T-cell (primary cell): ENCODE data around the gene NRG4. TPM values are rescaled to one million over a fixed set of nuclear protein-coding genes. Genes with fewer than 3 reads are reported as not detected.

ENCODE experiments used
- ATAC-seq, 4 experiments: fragments of 200-7000 bp in 3 of 4; fragments of 150-1000 bp in 1 of 4; cut with Tn5 transposase; replicated peaks in 1 of 4; 1 replicate in 3 of 4; 2 replicates in 1 of 4; pipeline ENCODE4 v1.10.0; 2021; ENCODE audit warnings: moderate library complexity in 3 of 4, mild to moderate bottlenecking in 2 of 4, moderate number of reproducible peaks in 1 of 4
- CTCF ChIA-PET, 2 donors: fragments of 300-600 bp; sonication (Branson Sonifier 250); formaldehyde crosslinking; loops; one replicate each; lab custom pipeline; 2022; ENCODE audit warnings: antibody characterized with exemption in 2 of 2; lab: Charles Lee
- POLR2A ChIA-PET, 2 donors: fragments of 300-600 bp; sonication (Branson Sonifier 250); formaldehyde crosslinking; loops; one replicate each; lab custom pipeline; 2022; ENCODE audit warnings: antibody characterized with exemption in 2 of 2; lab: Charles Lee
- DNase-seq, 35 experiments: peaks; one replicate each; pipeline versions ENCODE4 v3.0.0 to v3.0.0-alpha.2; 2013 to 2023
- H3K27ac ChIP-seq: one replicate; pipeline ENCODE4 v1.5.1; 2013; ENCODE audit warnings: low read length
- H3K27me3 ChIP-seq, 2 experiments: replicated peaks in 1 of 2; 1 replicate in 1 of 2; 2 replicates in 1 of 2; pipeline versions ENCODE4 v1.6.1 to v1.7.0; 2013; ENCODE audit warnings: low read length in 1 of 2, mixed read lengths in 1 of 2; ENCODE audit not compliant: control insufficient read depth in 2 of 2, insufficient read depth in 2 of 2; ENCODE audit errors: extremely low read depth in 1 of 2
- H3K36me3 ChIP-seq, 2 donors: 1 replicate in 1 of 2; 2 replicates in 1 of 2; pipeline versions ENCODE4 v1.6.1 to v1.7.0; 2013; ENCODE audit warnings: low read length in 1 of 2; ENCODE audit not compliant: control insufficient read depth in 2 of 2, insufficient read depth in 1 of 2; ENCODE audit errors: extremely low read depth in 1 of 2
- H3K4me1 ChIP-seq, 2 experiments: 1 replicate in 1 of 2; 2 replicates in 1 of 2; pipeline versions ENCODE4 v1.6.1 to v1.7.0; 2013; ENCODE audit warnings: low read length in 2 of 2, mixed read lengths in 1 of 2; ENCODE audit not compliant: insufficient read depth in 2 of 2, control insufficient read depth in 1 of 2; ENCODE audit errors: extremely low read depth in 1 of 2
- H3K4me3 ChIP-seq, 2 donors: 1 replicate in 1 of 2; 2 replicates in 1 of 2; pipeline versions ENCODE4 v1.5.1 to v1.7.0; 2013; ENCODE audit warnings: mild to moderate bottlenecking in 2 of 2, low read length in 1 of 2, moderate library complexity in 1 of 2; ENCODE audit not compliant: control insufficient read depth in 1 of 2; ENCODE audit errors: extremely low read depth in 1 of 2
- H3K9me3 ChIP-seq: 2 replicates; pipeline ENCODE4 v1.7.0; 2013
- H3K27ac Mint-ChIP-seq, 2 donors: one replicate each; pipeline ENCODE4 v1.8.0; 2020 to 2021; ENCODE audit warnings: mild to moderate bottlenecking in 2 of 2, mixed read lengths in 2 of 2
- H3K27me3 Mint-ChIP-seq, 2 donors: one replicate each; pipeline ENCODE4 v1.8.0; 2021 to 2022; ENCODE audit warnings: mixed read lengths in 2 of 2
- H3K36me3 Mint-ChIP-seq: one replicate; pipeline ENCODE4 v1.8.0; 2021; ENCODE audit warnings: mixed read lengths
- H3K4me1 Mint-ChIP-seq, 3 donors: one replicate each; pipeline ENCODE4 v1.8.0; 2020 to 2022; ENCODE audit warnings: mixed read lengths in 3 of 3, mild to moderate bottlenecking in 1 of 3
- H3K4me3 Mint-ChIP-seq, 3 donors: one replicate each; pipeline ENCODE4 v1.8.0; 2020 to 2022; ENCODE audit warnings: mild to moderate bottlenecking in 3 of 3, mixed read lengths in 3 of 3, moderate library complexity in 3 of 3
- H3K9me3 Mint-ChIP-seq, 3 donors: one replicate each; pipeline ENCODE4 v1.8.0; 2020 to 2022; ENCODE audit warnings: mixed read lengths in 3 of 3
- WGBS: methylation state at CpG from one replicate; pipeline ENCODE4 v1.1.5; 2013; ENCODE audit warnings: missing lambda C conversion rate; ENCODE audit not compliant: insufficient coverage; 5-methylcytosine and 5-hydroxymethylcytosine counted together
- total RNA-seq, 35 experiments: library from RNA in 6 of 35; stranded (reverse) in 6 of 35; fragments of 120-200 nt in 1 of 35; gene quantifications; one replicate each; pipeline versions ENCODE4 v1.2.1 to v1.2.4 and lab custom pipeline; 2013 to 2026

The NRG4 gene
- total RNA-seq, 5 donors from 2014 or later (not counting 1 experiment from before 2014, with no cell fraction given) = 0.06 to 0.20 (median 0.09) TPM; not detected in 2

DNA sequence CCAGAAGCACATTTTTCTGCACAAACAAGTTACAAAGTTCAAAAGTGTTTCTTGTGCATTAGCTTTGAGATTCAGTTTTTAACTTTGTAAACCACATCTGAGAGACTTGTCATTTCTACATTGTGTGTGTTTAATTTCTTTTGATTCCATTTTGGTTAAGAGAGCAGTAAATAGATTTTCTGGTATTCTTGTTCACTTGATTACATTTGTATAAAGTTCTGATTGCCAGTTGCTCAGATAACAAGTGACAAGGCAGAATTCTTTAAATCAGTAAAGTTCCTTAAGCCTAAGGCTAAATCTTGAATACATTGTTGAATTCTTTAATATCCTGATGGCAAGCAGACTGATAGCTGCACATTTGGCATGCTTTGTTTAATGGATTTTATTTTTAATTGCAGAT lies 111.6 kb downstream of the NRG4 start:
- CTCF ChIA-PET = no interaction called here

DNA sequence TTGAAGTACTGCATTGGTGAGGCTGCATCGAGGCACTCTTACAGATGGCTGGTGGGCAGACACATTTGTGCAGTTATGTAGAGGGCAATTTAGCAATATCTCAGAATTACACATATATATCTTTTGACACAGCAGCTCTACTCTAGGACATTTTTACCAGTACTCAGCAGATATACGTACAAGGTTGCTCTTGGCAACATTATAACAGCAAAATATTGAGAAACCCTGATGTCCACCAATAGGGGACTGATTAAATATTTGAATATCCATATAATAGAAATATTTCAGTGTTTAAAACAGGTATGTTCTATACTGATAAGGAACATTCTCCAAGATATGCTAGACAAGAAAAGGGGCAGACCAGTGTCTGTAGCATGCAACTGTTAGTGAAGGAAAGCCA lies 116.5 kb downstream of the NRG4 start:
- peaks cover 5 to 10% of the 10 kb centered on the region in 2 donors for H3K36me3 ChIP-seq
- no peak overlapping the region for H3K4me3 ChIP-seq
- no peaks in the 10 kb centered on the region for H3K9me3 ChIP-seq
- peak overlapping the region in 1 of 2 donors; percentile 19 for H3K27ac Mint-ChIP-seq
- ChIA-PET CTCF (no interaction called here), POLR2A (interaction anchor here in 1 of 2 donors (0.6 kb wide), 1 partner anchor 39 kb away, joined by 3 read pairs; no protein-coding TSS in a partner anchor)
- no peak for DNase-seq
- peaks cover 12% of the 10 kb centered on the region for H3K36me3 Mint-ChIP-seq
- no peaks in the 10 kb centered on the region for H3K27me3 ChIP-seq
- WGBS = no CpG with 5 or more reads among the region's 2 CpGs
- no peaks in the 10 kb centered on the region for H3K27me3 Mint-ChIP-seq
- peaks cover 2 to 14% (median 12%) of the 10 kb centered on the region in 3 donors for H3K4me1 Mint-ChIP-seq
- no peaks in the 10 kb centered on the region for H3K9me3 Mint-ChIP-seq
- H3K4me3 Mint-ChIP-seq = no peak overlapping the region
- H3K4me1 ChIP-seq = no peaks in the 10 kb centered on the region
- ATAC-seq = no peak
- H3K27ac ChIP-seq = no peak overlapping the region

More for the DNA sequence above, 111.6 kb downstream of the NRG4 start:
- Histone ChIP-seq H3K36me3 (peaks cover 0 to 10% of the 10 kb centered on the region in 2 donors), H3K27ac (no peak overlapping the region), H3K27me3 (no peaks in the 10 kb centered on the region), H3K9me3 (no peaks in the 10 kb centered on the region), H3K4me1 (peaks cover 5 to 20% of the 10 kb centered on the region in 2 experiments), H3K4me3 (no peak overlapping the region)
- POLR2A ChIA-PET = no interaction called here
- H3K27ac Mint-ChIP-seq = peak overlapping the region; percentile 2 to 15
- ATAC-seq (no peak), DNase-seq (no peak)
- H3K4me1 Mint-ChIP-seq = peaks cover 35 to 45% (median 44%) of the 10 kb centered on the region in 3 donors
- H3K9me3 Mint-ChIP-seq = no peaks in the 10 kb centered on the region
- peak overlapping the region in 2 of 3 donors; percentile 9 to 96 for H3K4me3 Mint-ChIP-seq
- peaks cover 8% of the 10 kb centered on the region for H3K36me3 Mint-ChIP-seq
- H3K27me3 Mint-ChIP-seq = no peaks in the 10 kb centered on the region

DNA sequence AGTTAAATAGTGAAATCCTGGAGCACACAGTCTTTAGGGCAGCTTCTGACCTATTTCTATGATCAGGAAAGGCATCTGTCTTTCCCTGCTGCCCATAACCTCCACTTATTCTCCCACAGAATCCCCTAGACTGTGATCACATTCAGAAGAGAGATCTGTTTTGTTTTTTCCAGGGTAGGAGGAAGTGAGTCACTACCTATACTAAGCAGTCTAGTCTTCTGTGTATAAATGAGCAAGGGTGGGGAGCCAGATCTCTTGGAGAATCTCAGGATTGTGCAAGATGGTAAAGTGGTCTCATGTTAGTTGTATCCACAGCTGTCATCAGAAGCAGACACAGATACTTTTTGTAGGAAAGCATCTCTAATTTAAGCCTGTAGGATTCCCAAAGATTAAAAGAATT lies 120.3 kb downstream of the NRG4 start:
- ChIA-PET CTCF (interaction anchor here in 1 of 2 donors (0.5 kb wide), 2 partner anchors 28 to 1092 kb away, joined by 3 read pairs; no protein-coding TSS in a partner anchor), POLR2A (interaction anchor here in 1 of 2 donors (0.8 kb wide), 1 partner anchor 82 kb away, joined by 3 read pairs; no protein-coding TSS in a partner anchor)
- no peaks in the 10 kb centered on the region for H3K9me3 Mint-ChIP-seq
- no peak overlapping the region for H3K4me3 Mint-ChIP-seq
- peak overlapping the region; percentile 47 to 77 for H3K27ac Mint-ChIP-seq
- H3K4me3 ChIP-seq = no peak overlapping the region
- H3K36me3 ChIP-seq = peaks cover 5 to 14% of the 10 kb centered on the region in 2 donors
- H3K4me1 ChIP-seq = no peaks in the 10 kb centered on the region
- no peak for DNase-seq
- no peaks in the 10 kb centered on the region for H3K9me3 ChIP-seq
- H3K27me3 Mint-ChIP-seq = no peaks in the 10 kb centered on the region
- no peak overlapping the region for H3K27ac ChIP-seq
- H3K36me3 Mint-ChIP-seq = peaks cover 29% of the 10 kb centered on the region
- peaks cover 6 to 12% (median 12%) of the 10 kb centered on the region in 3 donors for H3K4me1 Mint-ChIP-seq
- no peaks in the 10 kb centered on the region for H3K27me3 ChIP-seq
- peak in 1 of 4 experiments; percentile 37 for ATAC-seq

Other genes with a start within 250 kb of the NRG4 start
- 10 to 100 TPM; 28.6 to 40.9 (median 36.9) TPM for gene UBE2Q2, start 169.0 kb downstream of the NRG4 start, total RNA-seq
- 10 to 100 TPM in 4 of 5 donors, 1 to 10 TPM in 1; 9.9 to 26.1 (median 23.7) TPM for gene FBXO22, start 108.5 kb downstream of the NRG4 start, total RNA-seq
- under 1 TPM in 1 of 5 donors, not detected in 4; 0.16 TPM for gene TMEM266, start 47.6 kb upstream of the NRG4 start, total RNA-seq